Ishikawa (cell line): ENCODE data around the gene RNF138.

Source experiments
- CEBPB ChIP-seq: IDR thresholded peaks from 2 replicates; pipeline ENCODE4 v1.6.1; 2012
- CREB1 ChIP-seq: IDR thresholded peaks from 2 replicates; pipeline ENCODE4 v1.6.1; 2012; ENCODE audit warnings: low read depth
- EGR1 ChIP-seq: IDR thresholded peaks from 2 replicates; pipeline ENCODE4 v1.6.1; 2012
- EP300 ChIP-seq: IDR thresholded peaks from 2 replicates; pipeline ENCODE4 v1.6.1; 2012; ENCODE audit warnings: borderline replicate concordance
- FOXM1 ChIP-seq: IDR thresholded peaks from 2 replicates; pipeline ENCODE4 v1.6.1; 2012; ENCODE audit warnings: low read depth, borderline replicate concordance
- RAD21 ChIP-seq: IDR thresholded peaks from 2 replicates; pipeline ENCODE4 v1.6.1; 2012; ENCODE audit warnings: low read depth
- TAF1 ChIP-seq: IDR thresholded peaks from 2 replicates; pipeline ENCODE4 v1.6.1; 2012; ENCODE audit warnings: low read depth, mild to moderate bottlenecking
- TEAD4 ChIP-seq: IDR thresholded peaks from 2 replicates; pipeline ENCODE4 v1.6.1; 2012
- YY1 ChIP-seq: IDR thresholded peaks from 2 replicates; pipeline ENCODE4 v1.6.1; 2012; ENCODE audit warnings: low read depth
- TF ChIP-seq, protein P1 (sequence below): IDR thresholded peaks from 2 replicates; pipeline ENCODE4 v1.6.1; 2012; ENCODE audit warnings: low read depth, mild to moderate bottlenecking
- TF ChIP-seq, protein P2 (sequence below): IDR thresholded peaks from 2 replicates; pipeline ENCODE4 v1.6.1; 2012

GRCh38 chr18:32139835-32140283 lies 48.2 kb downstream of the RNF138 start:
- TF ChIP-seq EP300 (no peak), EGR1 (no peak), RAD21 (no peak), YY1 (no peak), TEAD4 (no peak), CEBPB (no peak), FOXM1 (no peak), CREB1 (no peak), TAF1 (no peak)
- TF ChIP-seq, protein P1, sequence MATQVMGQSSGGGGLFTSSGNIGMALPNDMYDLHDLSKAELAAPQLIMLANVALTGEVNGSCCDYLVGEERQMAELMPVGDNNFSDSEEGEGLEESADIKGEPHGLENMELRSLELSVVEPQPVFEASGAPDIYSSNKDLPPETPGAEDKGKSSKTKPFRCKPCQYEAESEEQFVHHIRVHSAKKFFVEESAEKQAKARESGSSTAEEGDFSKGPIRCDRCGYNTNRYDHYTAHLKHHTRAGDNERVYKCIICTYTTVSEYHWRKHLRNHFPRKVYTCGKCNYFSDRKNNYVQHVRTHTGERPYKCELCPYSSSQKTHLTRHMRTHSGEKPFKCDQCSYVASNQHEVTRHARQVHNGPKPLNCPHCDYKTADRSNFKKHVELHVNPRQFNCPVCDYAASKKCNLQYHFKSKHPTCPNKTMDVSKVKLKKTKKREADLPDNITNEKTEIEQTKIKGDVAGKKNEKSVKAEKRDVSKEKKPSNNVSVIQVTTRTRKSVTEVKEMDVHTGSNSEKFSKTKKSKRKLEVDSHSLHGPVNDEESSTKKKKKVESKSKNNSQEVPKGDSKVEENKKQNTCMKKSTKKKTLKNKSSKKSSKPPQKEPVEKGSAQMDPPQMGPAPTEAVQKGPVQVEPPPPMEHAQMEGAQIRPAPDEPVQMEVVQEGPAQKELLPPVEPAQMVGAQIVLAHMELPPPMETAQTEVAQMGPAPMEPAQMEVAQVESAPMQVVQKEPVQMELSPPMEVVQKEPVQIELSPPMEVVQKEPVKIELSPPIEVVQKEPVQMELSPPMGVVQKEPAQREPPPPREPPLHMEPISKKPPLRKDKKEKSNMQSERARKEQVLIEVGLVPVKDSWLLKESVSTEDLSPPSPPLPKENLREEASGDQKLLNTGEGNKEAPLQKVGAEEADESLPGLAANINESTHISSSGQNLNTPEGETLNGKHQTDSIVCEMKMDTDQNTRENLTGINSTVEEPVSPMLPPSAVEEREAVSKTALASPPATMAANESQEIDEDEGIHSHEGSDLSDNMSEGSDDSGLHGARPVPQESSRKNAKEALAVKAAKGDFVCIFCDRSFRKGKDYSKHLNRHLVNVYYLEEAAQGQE, result no peak
- TF ChIP-seq, protein P2, sequence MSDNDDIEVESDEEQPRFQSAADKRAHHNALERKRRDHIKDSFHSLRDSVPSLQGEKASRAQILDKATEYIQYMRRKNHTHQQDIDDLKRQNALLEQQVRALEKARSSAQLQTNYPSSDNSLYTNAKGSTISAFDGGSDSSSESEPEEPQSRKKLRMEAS, result no peak
